Fibroblast of lung (primary cell): ENCODE measurements around the gene MAPK4. TPM values are rescaled to one million over a fixed set of nuclear protein-coding genes. Genes with fewer than 3 reads are reported as not detected.

Experiments used
- DNase-seq, 2 donors: peaks; one replicate each; pipeline versions ENCODE4 v3.0.0 to v3.0.0-alpha.2; 2010; ENCODE audit warnings: low read depth in 2 of 2
- H2AFZ ChIP-seq: 2 replicates; pipeline ENCODE4 v1.5.1; 2012; ENCODE audit warnings: low read length, control low read depth, inconsistent platforms
- H3K27ac ChIP-seq: 2 replicates; pipeline ENCODE4 v1.5.1; 2011; ENCODE audit warnings: low read length, control low read depth; ENCODE audit not compliant: insufficient read depth
- H3K27me3 ChIP-seq: 2 replicates; pipeline ENCODE4 v1.5.1; 2011; ENCODE audit warnings: mild to moderate bottlenecking, low read length; ENCODE audit not compliant: control insufficient read depth, insufficient read depth
- H3K36me3 ChIP-seq: 2 replicates; pipeline ENCODE4 v1.5.1; 2011; ENCODE audit warnings: low read length; ENCODE audit not compliant: control insufficient read depth, insufficient read depth
- H3K4me1 ChIP-seq: 2 replicates; pipeline ENCODE4 v1.5.1; 2011; ENCODE audit warnings: low read length; ENCODE audit not compliant: control insufficient read depth, insufficient read depth; ENCODE audit errors: extremely low read depth
- H3K4me2 ChIP-seq: 2 replicates; pipeline ENCODE4 v1.5.1; 2011; ENCODE audit warnings: low read length, control low read depth; ENCODE audit not compliant: insufficient read depth; ENCODE audit errors: extremely low read depth
- H3K4me3 ChIP-seq, 4 experiments: fragments of 200-600 bp in 1 of 4; sonication (generic) in 1 of 4; replicated peaks in 1 of 4; 2 replicates each; pipeline ENCODE4 v1.5.1; 2011 to 2016; ENCODE audit warnings: low read length in 4 of 4, low read depth in 3 of 4, mild to moderate bottlenecking in 3 of 4, control low read depth in 2 of 4, inconsistent platforms in 1 of 4, mixed read lengths in 1 of 4; ENCODE audit not compliant: insufficient read depth in 1 of 4; ENCODE audit errors: control extremely low read depth in 1 of 4
- H3K79me2 ChIP-seq: 2 replicates; pipeline ENCODE4 v1.5.1; 2012; ENCODE audit warnings: mild to moderate bottlenecking, low read length, inconsistent platforms; ENCODE audit not compliant: control insufficient read depth, insufficient read depth
- H3K9ac ChIP-seq: 2 replicates; pipeline ENCODE4 v1.5.1; 2011; ENCODE audit warnings: mild to moderate bottlenecking, low read length, control low read depth; ENCODE audit not compliant: insufficient read depth
- H3K9me3 ChIP-seq: 2 replicates; pipeline ENCODE4 v1.5.1; 2012; ENCODE audit warnings: low read depth, low read length; ENCODE audit not compliant: control insufficient read depth, insufficient read depth
- H4K20me1 ChIP-seq: 2 replicates; pipeline ENCODE4 v1.5.1; 2011; ENCODE audit warnings: low read length; ENCODE audit not compliant: control insufficient read depth, insufficient read depth; ENCODE audit errors: extremely low read depth
- EZH2 ChIP-seq: IDR thresholded peaks from 2 replicates; pipeline ENCODE4 v1.5.1; 2012; ENCODE audit warnings: low read length, control low read depth, mild to moderate bottlenecking; ENCODE audit errors: missing control alignments
- polyA plus RNA-seq, 2 donors: library from polyadenylated mRNA; depleted of rRNA in 1 of 2; stranded (reverse) in 1 of 2; unstranded in 1 of 2; fragments of >200 nt; gene quantifications; 2 replicates each; pipeline ENCODE4 v1.2.1, GENCODE V29; 2011 to 2012; ENCODE audit warnings: missing spikeins in 1 of 2
- total RNA-seq: library from RNA; depleted of rRNA; stranded (reverse); fragments of >200 nt; gene quantifications from 2 replicates; pipeline ENCODE4 v1.2.1, GENCODE V29; 2014
- TF ChIP-seq, protein P1 (sequence below), 2 donors: IDR thresholded peaks in 1 of 2; conservative IDR thresholded peaks in 1 of 2; 1 replicate in 1 of 2; 2 replicates in 1 of 2; pipeline ENCODE4 v1.5.1; 2011 to 2012; ENCODE audit warnings: low read length in 2 of 2, control low read depth in 1 of 2, inconsistent platforms in 1 of 2, low read depth in 1 of 2, mild to moderate bottlenecking in 1 of 2

Gene MAPK4
- total and polyA plus RNA-seq, 2 donors (not counting 1 experiment from before 2014, with no cell fraction given) = not detected

DNA sequence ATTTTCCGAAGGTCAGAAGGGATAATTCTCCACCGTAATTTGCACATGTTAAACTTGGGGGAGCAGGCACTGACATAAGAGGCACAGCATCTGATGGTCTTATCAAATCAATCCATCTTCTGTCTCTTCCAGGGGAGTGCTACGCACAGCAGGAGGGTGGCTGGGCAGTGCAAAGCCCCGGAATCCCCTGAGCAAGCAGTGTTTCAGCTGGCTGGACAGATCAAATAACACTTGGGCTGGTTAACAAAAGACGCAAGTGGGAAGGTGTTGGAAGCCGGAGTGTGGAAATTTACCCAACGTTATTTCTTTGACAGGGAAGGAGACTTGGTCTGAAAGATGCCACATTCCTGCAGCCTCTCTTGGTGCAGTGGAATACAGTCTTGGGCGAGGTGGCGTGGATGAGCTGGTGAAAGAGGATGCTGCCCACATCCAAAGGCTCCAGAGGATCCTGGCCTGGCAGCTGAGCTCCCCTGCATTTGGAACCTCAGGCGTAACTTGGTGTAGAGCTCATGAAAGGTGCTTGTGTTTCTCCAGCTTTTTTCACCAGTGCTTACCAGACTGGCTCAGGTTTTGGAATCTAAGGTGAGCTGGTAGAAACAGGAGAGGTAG, 103.0 kb downstream of the MAPK4 start:
- H2AFZ ChIP-seq = no peak overlapping the region
- H4K20me1 ChIP-seq = no peaks in the 10 kb centered on the region
- H3K4me2 ChIP-seq = no peak overlapping the region
- H3K9ac ChIP-seq = no peak overlapping the region
- H3K4me1 ChIP-seq = no peaks in the 10 kb centered on the region
- H3K4me3 ChIP-seq = no peak overlapping the region
- TF ChIP-seq, protein P1, sequence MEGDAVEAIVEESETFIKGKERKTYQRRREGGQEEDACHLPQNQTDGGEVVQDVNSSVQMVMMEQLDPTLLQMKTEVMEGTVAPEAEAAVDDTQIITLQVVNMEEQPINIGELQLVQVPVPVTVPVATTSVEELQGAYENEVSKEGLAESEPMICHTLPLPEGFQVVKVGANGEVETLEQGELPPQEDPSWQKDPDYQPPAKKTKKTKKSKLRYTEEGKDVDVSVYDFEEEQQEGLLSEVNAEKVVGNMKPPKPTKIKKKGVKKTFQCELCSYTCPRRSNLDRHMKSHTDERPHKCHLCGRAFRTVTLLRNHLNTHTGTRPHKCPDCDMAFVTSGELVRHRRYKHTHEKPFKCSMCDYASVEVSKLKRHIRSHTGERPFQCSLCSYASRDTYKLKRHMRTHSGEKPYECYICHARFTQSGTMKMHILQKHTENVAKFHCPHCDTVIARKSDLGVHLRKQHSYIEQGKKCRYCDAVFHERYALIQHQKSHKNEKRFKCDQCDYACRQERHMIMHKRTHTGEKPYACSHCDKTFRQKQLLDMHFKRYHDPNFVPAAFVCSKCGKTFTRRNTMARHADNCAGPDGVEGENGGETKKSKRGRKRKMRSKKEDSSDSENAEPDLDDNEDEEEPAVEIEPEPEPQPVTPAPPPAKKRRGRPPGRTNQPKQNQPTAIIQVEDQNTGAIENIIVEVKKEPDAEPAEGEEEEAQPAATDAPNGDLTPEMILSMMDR (conservative IDR thresholded peaks at IDR 0.05 in 1 of 2, IDR thresholded peaks at IDR 0.05 in 1 of 2; ENCODE audit: low read depth in 1 of 2, low read length in 2 of 2) = no peak
- no peak for TF ChIP-seq EZH2
- no peaks in the 10 kb centered on the region for H3K9me3 ChIP-seq
- H3K36me3 ChIP-seq = no peaks in the 10 kb centered on the region
- no peaks in the 10 kb centered on the region for H3K79me2 ChIP-seq
- H3K27me3 ChIP-seq = no peaks in the 10 kb centered on the region
- no peak overlapping the region for H3K27ac ChIP-seq
- no peak for DNase-seq

DNA sequence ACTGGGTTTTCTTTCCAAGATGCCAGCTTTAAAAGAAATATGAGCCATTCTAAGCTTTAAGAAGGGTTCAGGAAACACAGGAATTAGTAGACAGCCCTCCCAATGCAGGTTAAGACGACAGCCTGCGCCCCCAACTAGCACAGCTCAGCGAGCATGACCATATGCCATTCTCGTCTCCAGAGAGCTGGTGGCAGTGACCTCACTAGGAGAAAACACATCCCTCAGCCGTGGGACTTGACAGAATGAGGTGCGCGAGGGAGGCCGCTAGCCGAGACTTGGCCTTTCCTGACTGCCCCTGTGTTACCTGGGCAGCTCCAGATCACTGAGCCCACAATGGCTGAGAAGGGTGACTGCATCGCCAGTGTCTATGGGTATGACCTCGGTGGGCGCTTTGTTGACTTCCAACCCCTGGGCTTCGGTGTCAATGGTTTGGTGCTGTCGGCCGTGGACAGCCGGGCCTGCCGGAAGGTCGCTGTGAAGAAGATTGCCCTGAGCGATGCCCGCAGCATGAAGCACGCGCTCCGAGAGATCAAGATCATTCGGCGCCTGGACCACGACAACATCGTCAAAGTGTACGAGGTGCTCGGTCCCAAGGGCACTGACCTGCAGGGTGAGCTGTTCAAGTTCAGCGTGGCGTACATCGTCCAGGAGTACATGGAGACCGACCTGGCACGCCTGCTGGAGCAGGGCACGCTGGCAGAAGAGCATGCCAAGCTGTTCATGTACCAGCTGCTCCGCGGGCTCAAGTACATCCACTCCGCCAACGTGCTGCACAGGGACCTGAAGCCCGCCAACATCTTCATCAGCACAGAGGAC, 103.9 kb downstream of the MAPK4 start:
- no peaks in the 10 kb centered on the region for H3K36me3 ChIP-seq
- H2AFZ ChIP-seq = no peak overlapping the region
- H3K79me2 ChIP-seq = no peaks in the 10 kb centered on the region
- no peak for DNase-seq
- no peaks in the 10 kb centered on the region for H4K20me1 ChIP-seq
- no peaks in the 10 kb centered on the region for H3K9me3 ChIP-seq
- H3K27me3 ChIP-seq = no peaks in the 10 kb centered on the region
- no peak overlapping the region for H3K27ac ChIP-seq
- H3K4me2 ChIP-seq = no peak overlapping the region
- H3K9ac ChIP-seq = no peak overlapping the region
- H3K4me3 ChIP-seq = no peak overlapping the region
- no peaks in the 10 kb centered on the region for H3K4me1 ChIP-seq
- no peak for TF ChIP-seq EZH2
- TF ChIP-seq, protein P1 (conservative IDR thresholded peaks at IDR 0.05 in 1 of 2, IDR thresholded peaks at IDR 0.05 in 1 of 2; ENCODE audit: low read depth in 1 of 2, low read length in 2 of 2) = no peak

DNA sequence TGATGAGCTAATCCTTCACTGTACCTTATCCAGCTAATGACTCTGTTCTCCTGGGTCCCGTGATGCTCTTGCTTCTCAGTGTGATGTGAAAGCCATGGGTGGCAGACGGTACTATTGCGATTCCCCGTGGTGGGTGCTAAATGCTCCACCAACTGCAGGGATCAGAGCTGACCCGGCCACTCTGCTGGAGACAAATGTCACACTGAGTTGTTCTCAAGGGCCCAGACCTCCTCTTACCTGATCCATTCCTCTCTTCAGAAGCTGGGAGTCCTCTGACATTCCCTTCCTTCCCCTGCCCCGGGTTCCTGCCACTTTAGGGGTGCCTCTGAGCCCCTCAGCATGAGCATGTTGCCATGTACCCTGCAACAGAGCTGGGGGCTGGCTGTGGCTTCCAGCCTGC, 105.1 kb downstream of the MAPK4 start:
- Histone ChIP-seq H3K27ac (no peak overlapping the region), H3K36me3 (no peaks in the 10 kb centered on the region), H3K4me3 (no peak overlapping the region), H2AFZ (no peak overlapping the region), H3K27me3 (no peaks in the 10 kb centered on the region), H4K20me1 (no peaks in the 10 kb centered on the region), H3K79me2 (no peaks in the 10 kb centered on the region), H3K4me2 (no peak overlapping the region), H3K9ac (no peak overlapping the region), H3K9me3 (no peaks in the 10 kb centered on the region), H3K4me1 (no peaks in the 10 kb centered on the region)
- no peak for DNase-seq
- TF ChIP-seq, protein P1 (conservative IDR thresholded peaks at IDR 0.05 in 1 of 2, IDR thresholded peaks at IDR 0.05 in 1 of 2; ENCODE audit: low read depth in 1 of 2, low read length in 2 of 2) = no peak
